ENCODE results near the gene PDS5B. TPM values are rescaled to one million over a fixed set of nuclear protein-coding genes. Genes with fewer than 3 reads are reported as not detected.
A peak's percentile ranks its signal among the peaks of the same experiment; 100 is the strongest.

The PDS5B gene
- total RNA-seq, 1 experiment from 2014 or later: 26.5 TPM

DNA sequence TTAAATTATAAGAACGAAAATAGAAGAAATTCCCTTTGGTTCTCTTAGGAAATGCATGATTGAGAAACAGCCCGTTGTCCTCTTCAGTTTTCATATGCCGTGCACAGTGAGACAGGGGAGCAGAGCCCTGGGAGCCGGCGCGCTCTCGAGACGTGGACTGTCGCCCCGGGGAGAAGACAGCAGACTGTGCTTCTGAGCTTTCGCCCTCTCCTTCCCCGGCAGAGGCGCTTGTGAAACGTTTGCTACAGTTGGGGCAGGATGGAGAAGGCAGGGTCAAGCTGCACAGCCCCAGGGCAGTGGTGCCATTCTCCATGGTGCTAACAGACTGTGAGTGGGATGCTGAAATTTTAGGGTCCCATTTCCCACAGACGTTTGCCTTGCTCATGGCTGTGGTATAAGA, 237.8 kb downstream of the PDS5B start:
- peak; percentile 7; the same call in 1 of the 2 replicates for ATAC-seq
- peak overlapping the region; percentile 52 for H2AFZ ChIP-seq (ENCODE audit: low read depth, low read length, poor library complexity, severe bottlenecking)
- CTCF ChIA-PET: no interaction called here
- no peaks in the 10 kb centered on the region for H3K9me3 ChIP-seq (ENCODE audit: control insufficient read depth in 1 of 2, insufficient read depth in 1 of 2, low read depth in 1 of 2, low read length in 2 of 2)
- H3K27me3 ChIP-seq (ENCODE audit: insufficient read depth, low read length): no peaks in the 10 kb centered on the region
- peak overlapping the region in 1 of 2 experiments; percentile 13; a peak in 1 of 4 replicates for H3K4me3 ChIP-seq (replicated peaks in 1 of 2; ENCODE audit: low read depth in 1 of 2, low read length in 2 of 2)
- H3K27ac ChIP-seq (ENCODE audit: low read depth, low read length): no peak overlapping the region
- no peak for DNase-seq (ENCODE audit: low read depth, low spot score)
- BruUV-seq (replicated peaks): no TSS peak
- no peaks in the 10 kb centered on the region for H4K20me1 ChIP-seq (ENCODE audit: insufficient read depth)
- RAD21 ChIA-PET (ENCODE audit: low non-redundant PET in 1 of 2, low total read pairs in 2 of 2, uncharacterized antibody in 2 of 2, unreplicated experiment in 2 of 2): no interaction called here
- POLR2A ChIA-PET: no interaction called here
- peak overlapping the region; percentile 56 for H3K4me2 ChIP-seq (ENCODE audit: low read length)
- H3K79me2 ChIP-seq (ENCODE audit: insufficient read depth, low read length): no peaks in the 10 kb centered on the region
- H3K4me1 ChIP-seq (ENCODE audit: control insufficient read depth in 1 of 2, insufficient read depth in 2 of 2, low read length in 2 of 2): peaks cover 10 to 23% of the 10 kb centered on the region in 2 experiments
- TF ChIP-seq CEBPB (IDR thresholded peaks at IDR 0.05; ENCODE audit: low read depth) (no peak), TCF7L2 (IDR thresholded peaks at IDR 0.05; ENCODE audit: borderline replicate concordance, extremely low read depth, insufficient read depth, insufficient read length) (no peak), ZFX (IDR thresholded peaks at IDR 0.05) (no peak), SP1 (IDR thresholded peaks at IDR 0.05; ENCODE audit: low read depth) (no peak), YY1 (IDR thresholded peaks at IDR 0.05; ENCODE audit: extremely low read depth, insufficient replicate concordance, low read depth, low read length) (no peak), FOSL1 (IDR thresholded peaks at IDR 0.05; ENCODE audit: low read depth) (no peak), JUND (IDR thresholded peaks at IDR 0.05) (no peak), RAD21 (IDR thresholded peaks at IDR 0.05; ENCODE audit: low read depth) (no peak), ELF1 (IDR thresholded peaks at IDR 0.05; ENCODE audit: borderline replicate concordance, low read depth) (no peak), EZH2phosphoT487 (IDR thresholded peaks at IDR 0.05; ENCODE audit: borderline replicate concordance) (no peak)
- TF ChIP-seq, protein P1, sequence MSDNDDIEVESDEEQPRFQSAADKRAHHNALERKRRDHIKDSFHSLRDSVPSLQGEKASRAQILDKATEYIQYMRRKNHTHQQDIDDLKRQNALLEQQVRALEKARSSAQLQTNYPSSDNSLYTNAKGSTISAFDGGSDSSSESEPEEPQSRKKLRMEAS (IDR thresholded peaks at IDR 0.05): no peak
- no peaks in the 10 kb centered on the region for H3K9me2 ChIP-seq (ENCODE audit: insufficient read depth)
- 0 out of 2 replicates have a peak overlapping the region, but pooled peaks have one; percentile 23 for H3K9ac ChIP-seq (ENCODE audit: low read length)
- H3K36me3 ChIP-seq (ENCODE audit: control insufficient read depth in 1 of 2, insufficient read depth in 2 of 2, low read length in 2 of 2): no peaks in the 10 kb centered on the region
- intact Hi-C loops (cut with micrococcal nuclease): no loop called here

DNA sequence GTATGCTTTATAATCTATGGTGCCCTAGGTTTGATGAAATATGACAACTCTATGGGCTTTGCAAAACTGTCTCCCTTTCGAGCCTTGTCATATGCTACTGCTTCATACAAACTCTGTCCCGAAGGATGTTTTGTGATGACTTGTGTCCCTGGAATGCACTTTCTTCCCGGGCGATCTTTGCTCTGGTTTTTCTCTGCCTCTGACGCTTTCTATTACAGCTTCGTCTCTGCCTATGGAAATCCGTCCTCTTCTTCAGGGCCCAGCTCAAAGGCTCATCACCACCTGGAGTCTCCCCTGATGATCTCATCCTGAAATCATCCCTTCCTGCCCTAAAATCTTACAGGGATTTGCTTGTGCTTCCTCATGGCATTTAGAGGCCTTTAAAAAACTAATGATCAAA, 238.4 kb downstream of the PDS5B start:
- DNase-seq (ENCODE audit: low read depth, low spot score): peak; percentile 64
- Histone ChIP-seq H3K27me3 (ENCODE audit: insufficient read depth, low read length) (no peaks in the 10 kb centered on the region), H3K79me2 (ENCODE audit: insufficient read depth, low read length) (no peaks in the 10 kb centered on the region), H3K36me3 (ENCODE audit: control insufficient read depth in 1 of 2, insufficient read depth in 2 of 2, low read length in 2 of 2) (no peaks in the 10 kb centered on the region), H3K9me2 (ENCODE audit: insufficient read depth) (no peaks in the 10 kb centered on the region), H3K9ac (ENCODE audit: low read length) (0 out of 2 replicates have a peak overlapping the region, but pooled peaks have one; percentile 23), H3K4me2 (ENCODE audit: low read length) (peak overlapping the region; percentile 56), H3K4me1 (ENCODE audit: control insufficient read depth in 1 of 2, insufficient read depth in 2 of 2, low read length in 2 of 2) (peaks cover 13 to 29% of the 10 kb centered on the region in 2 experiments), H3K4me3 (replicated peaks in 1 of 2; ENCODE audit: low read depth in 1 of 2, low read length in 2 of 2) (peak overlapping the region in 1 of 2 experiments; percentile 13; a peak in 1 of 4 replicates), H3K9me3 (ENCODE audit: control insufficient read depth in 1 of 2, insufficient read depth in 1 of 2, low read depth in 1 of 2, low read length in 2 of 2) (no peaks in the 10 kb centered on the region), H3K27ac (ENCODE audit: low read depth, low read length) (no peak overlapping the region; the same call in 1 of the 2 replicates), H2AFZ (ENCODE audit: low read depth, low read length, poor library complexity, severe bottlenecking) (peak overlapping the region; percentile 52), H4K20me1 (ENCODE audit: insufficient read depth) (no peaks in the 10 kb centered on the region)
- ATAC-seq: peak; percentile 95
- intact Hi-C loops (cut with micrococcal nuclease): no loop called here
- TF ChIP-seq POLR2A (IDR thresholded peaks at IDR 0.05; ENCODE audit: borderline replicate concordance, extremely low read depth, insufficient read depth, insufficient read length) (no peak), ZNF274 (IDR thresholded peaks at IDR 0.05; ENCODE audit: low read depth, low read length) (no peak), FOSL1 (IDR thresholded peaks at IDR 0.05; ENCODE audit: low read depth) (0 out of 2 replicates have a peak, but pooled peaks have one; percentile 20), JUND (IDR thresholded peaks at IDR 0.05) (peak; percentile 29), POLR2AphosphoS5 (IDR thresholded peaks at IDR 0.05; ENCODE audit: low read depth, low read length) (no peak)
- TF ChIP-seq, protein P2, sequence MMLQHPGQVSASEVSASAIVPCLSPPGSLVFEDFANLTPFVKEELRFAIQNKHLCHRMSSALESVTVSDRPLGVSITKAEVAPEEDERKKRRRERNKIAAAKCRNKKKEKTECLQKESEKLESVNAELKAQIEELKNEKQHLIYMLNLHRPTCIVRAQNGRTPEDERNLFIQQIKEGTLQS (IDR thresholded peaks at IDR 0.05): 0 out of 2 replicates have a peak, but pooled peaks have one; percentile 17
- BruUV-seq (replicated peaks): no TSS peak
- CTCF ChIA-PET: no interaction called here
- POLR2A ChIA-PET: no interaction called here
- RAD21 ChIA-PET (ENCODE audit: low non-redundant PET in 1 of 2, low total read pairs in 2 of 2, uncharacterized antibody in 2 of 2, unreplicated experiment in 2 of 2): no interaction called here

All from HCT116 (cell line).